GM21576 (cell line): ENCODE results near the gene RAB11B.
A peak's percentile ranks its signal among the peaks of the same experiment; 100 is the strongest.
"Not testable (repeated sequence)": the region's sequence is repeated elsewhere in the genome, so short reads cannot be mapped to it uniquely, and the experiment has no call there.

Experiments used
- ATAC-seq: cut with Tn5 transposase; IDR thresholded peaks from one replicate; pipeline ENCODE4 v1.9.1; 2021; ENCODE audit warnings: mild to moderate bottlenecking, moderate library complexity; ENCODE audit not compliant: unreplicated experiment

RAB11B gene

GRCh38 chr19:8425331-8425730 is 35.2 kb downstream of the RAB11B start:
- ATAC-seq: not testable (repeated sequence)

- ATAC-seq: no peak
Measured at GRCh38 chr19:8426283-8426682, 36.1 kb downstream of the RAB11B start.

- no peak for ATAC-seq
Measured at GRCh38 chr19:8429044-8429443, 38.9 kb downstream of the RAB11B start.

GRCh38 chr19:8429826-8430225 is 39.7 kb downstream of the RAB11B start:
- no peak for ATAC-seq

DNA sequence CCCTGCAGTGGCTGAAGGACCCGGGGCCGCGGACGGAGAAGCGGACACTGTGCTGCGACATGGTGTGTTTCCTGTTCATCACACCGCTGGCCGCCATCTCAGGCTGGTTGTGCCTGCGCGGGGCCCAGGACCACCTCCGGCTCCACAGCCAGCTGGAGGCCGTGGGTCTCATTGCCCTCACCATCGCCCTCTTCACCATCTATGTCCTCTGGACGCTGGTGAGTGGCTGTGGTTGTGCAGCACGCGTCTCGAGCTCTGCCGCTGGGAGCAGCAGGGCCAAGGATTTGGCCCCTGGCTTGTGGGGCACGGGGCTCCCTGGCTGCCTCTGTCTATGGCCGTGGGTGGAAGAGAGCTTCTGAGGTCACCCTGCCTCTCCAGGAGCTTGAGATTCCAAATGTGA is 40.5 kb downstream of the RAB11B start:
- ATAC-seq: no peak

DNA sequence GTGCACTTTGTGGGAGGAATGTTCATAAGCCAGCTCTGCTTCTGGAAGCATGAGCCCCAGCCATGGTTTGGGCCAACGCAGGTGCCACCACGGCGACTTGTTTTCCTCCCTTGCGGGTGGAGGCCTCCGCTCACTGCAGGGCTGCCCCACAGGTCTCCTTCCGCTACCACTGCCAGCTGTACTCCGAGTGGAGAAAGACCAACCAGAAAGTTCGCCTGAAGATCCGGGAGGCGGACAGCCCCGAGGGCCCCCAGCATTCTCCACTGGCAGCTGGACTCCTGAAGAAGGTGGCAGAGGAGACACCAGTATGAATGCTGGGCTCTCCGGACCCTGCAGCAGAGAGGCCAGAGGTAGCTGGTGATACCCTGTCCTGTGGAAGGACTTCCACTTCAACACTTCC is 48.1 kb downstream of the RAB11B start:
- ATAC-seq: no peak

GRCh38 chr19:8441725-8442544 is 51.8 kb downstream of the RAB11B start:
- ATAC-seq: no peak

GRCh38 chr19:8444140-8444676 is 54.0 kb downstream of the RAB11B start:
- ATAC-seq: not testable (repeated sequence)

GRCh38 chr19:8444677-8445487 is 54.7 kb downstream of the RAB11B start, which contains the start of gene HNRNPM:
Gene HNRNPM (plus strand): TSS chr19:8444975. CDS start chr19:8444999, 24 bp downstream.
- peak; percentile 64 for ATAC-seq

DNA sequence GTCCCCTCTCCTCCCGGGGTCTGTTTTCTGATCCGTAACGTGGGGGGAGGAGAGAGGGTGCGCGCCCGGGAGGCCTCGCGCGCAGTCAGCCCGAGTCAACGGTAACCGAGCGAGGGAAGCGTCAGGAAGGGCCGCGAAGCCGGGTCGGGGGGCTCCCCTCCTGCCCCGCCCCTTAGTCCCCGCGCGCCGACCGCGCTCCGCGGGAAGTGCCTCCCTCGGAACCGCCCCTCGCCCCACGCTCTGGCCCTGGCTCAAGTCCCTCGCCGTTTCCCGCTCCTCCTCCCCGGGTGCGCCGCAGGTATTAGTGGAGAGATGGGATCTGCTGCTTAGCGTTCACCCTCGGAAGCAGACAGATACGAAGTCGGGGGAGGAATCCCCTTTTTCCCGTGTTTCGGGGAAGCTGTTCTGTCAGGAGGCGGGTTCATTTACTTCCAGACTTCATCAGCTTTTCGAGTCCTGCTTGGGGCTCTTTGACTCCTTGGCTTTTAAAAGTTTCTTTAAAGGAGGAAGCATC is 55.4 kb downstream of the RAB11B start:
- peak; percentile 29 for ATAC-seq

- ATAC-seq: no peak
Measured at GRCh38 chr19:8446061-8446709, 56.0 kb downstream of the RAB11B start.

DNA sequence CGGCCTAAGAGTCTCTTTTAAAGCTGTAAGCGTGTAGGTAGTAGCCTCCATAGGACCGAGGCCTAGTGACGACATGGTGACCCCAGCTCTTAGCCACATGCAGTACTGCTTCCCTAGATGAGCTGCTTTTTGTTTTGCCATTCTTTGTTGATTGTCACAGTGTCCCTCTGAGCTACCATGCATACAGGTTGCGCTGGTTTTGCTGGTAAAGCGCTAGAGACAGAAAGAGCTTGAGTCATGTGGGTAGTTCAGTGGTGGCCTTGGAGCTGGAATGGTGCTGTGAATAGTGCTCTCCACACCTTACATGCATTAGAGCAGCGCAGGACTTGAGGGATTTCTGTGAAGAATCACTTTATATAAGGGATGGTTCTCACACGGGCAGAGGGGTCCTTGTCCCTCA is 59.7 kb downstream of the RAB11B start:
- no peak for ATAC-seq

DNA sequence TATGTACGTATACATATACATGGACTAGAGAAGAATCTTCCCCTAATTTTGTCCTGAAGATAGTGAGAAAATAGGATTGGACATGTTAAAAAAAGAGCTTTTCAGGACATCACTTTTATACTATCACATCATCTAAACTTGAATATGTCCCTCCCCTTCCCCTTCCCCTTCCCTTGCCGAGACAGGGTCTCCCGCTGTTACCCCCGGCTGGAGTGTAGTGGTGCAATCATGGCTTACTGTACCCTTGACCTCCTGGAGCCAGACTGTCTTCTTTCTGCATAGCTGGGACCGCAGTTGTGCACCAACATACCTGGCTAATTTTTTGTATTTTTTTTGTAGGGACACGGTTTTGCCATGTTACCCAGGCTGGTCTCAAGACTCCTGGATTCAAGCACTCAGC is 61.2 kb downstream of the RAB11B start:
- no peak for ATAC-seq

GRCh38 chr19:8451885-8452284 is 61.7 kb downstream of the RAB11B start:
- no peak for ATAC-seq

DNA sequence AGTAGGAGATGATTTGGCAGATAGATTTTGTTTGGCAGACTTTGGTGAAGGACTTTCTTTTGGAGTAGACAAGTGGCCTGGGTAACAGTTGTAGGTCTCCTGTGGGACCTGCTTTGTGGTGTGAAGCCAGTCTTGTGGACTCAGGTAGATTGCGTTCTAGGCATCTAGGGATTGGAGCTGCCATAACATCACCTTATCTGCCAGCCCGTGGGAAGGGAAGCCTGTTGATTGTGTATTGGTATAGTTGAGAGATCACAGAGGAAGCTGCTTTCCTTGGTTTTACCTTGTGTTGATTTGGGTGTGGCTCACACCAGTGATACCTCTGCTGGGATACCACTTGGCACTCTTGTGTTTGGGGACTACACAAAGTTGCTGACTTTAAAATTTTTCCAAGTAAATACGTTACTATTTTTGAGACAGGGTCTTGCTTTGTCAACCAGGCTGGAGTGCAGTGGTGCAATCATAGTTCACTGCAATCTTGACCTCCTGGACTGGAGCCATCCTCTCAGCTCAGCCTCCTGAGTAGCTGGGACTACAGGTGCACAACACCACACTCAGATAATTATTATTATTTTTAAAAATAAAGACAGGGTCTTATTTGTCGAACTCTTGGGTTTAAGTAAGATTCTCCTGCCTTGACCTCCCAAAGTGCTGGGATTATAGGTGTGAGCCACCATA is 62.4 kb downstream of the RAB11B start:
- ATAC-seq: no peak

DNA sequence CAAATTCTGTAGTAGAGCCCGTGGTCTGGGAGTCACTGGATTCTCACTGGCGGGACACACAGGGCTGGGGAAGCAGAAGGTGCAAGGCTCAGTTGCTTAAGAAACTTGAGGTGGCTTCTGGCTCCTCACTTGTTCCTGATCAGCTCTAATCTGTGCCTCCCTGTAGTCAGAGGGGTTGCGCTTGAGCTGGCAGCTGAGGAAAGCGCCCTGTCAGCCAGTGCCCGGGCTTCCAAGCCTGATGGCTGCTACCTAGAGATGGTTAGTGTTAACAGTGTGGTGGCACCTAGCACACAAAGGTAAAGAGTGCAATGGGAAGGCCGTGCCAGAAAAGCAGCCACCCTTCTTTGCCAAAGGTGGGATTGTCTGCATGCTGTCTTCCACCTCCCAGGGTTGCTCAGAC is 63.5 kb downstream of the RAB11B start:
- ATAC-seq: no peak
